ENCODE results near the gene MUC5B.

Gene MUC5B

GRCh38 chr11:1253103-1253485 lies 30.2 kb downstream of the MUC5B start:
- Histone ChIP-seq H3K9me3 (ENCODE audit: control insufficient read depth in 1 of 2, low read length in 2 of 2) (no peaks in the 10 kb centered on the region), H3K4me3 (ENCODE audit: low read depth in 1 of 2, low read length in 2 of 2) (no peak overlapping the region), H3K36me3 (ENCODE audit: control insufficient read depth in 1 of 2, insufficient read depth in 2 of 2, low read length in 2 of 2) (no peaks in the 10 kb centered on the region), H3K27ac (ENCODE audit: low read length) (no peak overlapping the region), H3K4me1 (ENCODE audit: control insufficient read depth in 1 of 2, insufficient read depth in 2 of 2, low read length in 2 of 2) (no peaks in the 10 kb centered on the region), H3K27me3 (ENCODE audit: low read depth, low read length) (no peaks in the 10 kb centered on the region)

GRCh38 chr11:1254086-1254648 lies 31.3 kb downstream of the MUC5B start:
- Histone ChIP-seq H3K36me3 (ENCODE audit: control insufficient read depth in 1 of 2, insufficient read depth in 2 of 2, low read length in 2 of 2) (no peaks in the 10 kb centered on the region), H3K9me3 (ENCODE audit: control insufficient read depth in 1 of 2, low read length in 2 of 2) (no peaks in the 10 kb centered on the region), H3K27me3 (ENCODE audit: low read depth, low read length) (no peaks in the 10 kb centered on the region), H3K27ac (ENCODE audit: low read length) (no peak overlapping the region), H3K4me3 (ENCODE audit: low read depth in 1 of 2, low read length in 2 of 2) (no peak overlapping the region), H3K4me1 (ENCODE audit: control insufficient read depth in 1 of 2, insufficient read depth in 2 of 2, low read length in 2 of 2) (no peaks in the 10 kb centered on the region)

- Histone ChIP-seq H3K4me3 (ENCODE audit: low read depth in 1 of 2, low read length in 2 of 2) (no peak overlapping the region), H3K9me3 (ENCODE audit: control insufficient read depth in 1 of 2, low read length in 2 of 2) (no peaks in the 10 kb centered on the region), H3K36me3 (ENCODE audit: control insufficient read depth in 1 of 2, insufficient read depth in 2 of 2, low read length in 2 of 2) (no peaks in the 10 kb centered on the region), H3K4me1 (ENCODE audit: control insufficient read depth in 1 of 2, insufficient read depth in 2 of 2, low read length in 2 of 2) (no peaks in the 10 kb centered on the region), H3K27ac (ENCODE audit: low read length) (no peak overlapping the region), H3K27me3 (ENCODE audit: low read depth, low read length) (no peaks in the 10 kb centered on the region)
These were observed 31.9 kb downstream of the MUC5B start for GRCh38 chr11:1254733-1255132.

- H3K36me3 ChIP-seq (ENCODE audit: control insufficient read depth in 1 of 2, insufficient read depth in 2 of 2, low read length in 2 of 2) = no peaks in the 10 kb centered on the region
These were observed 32.3 kb downstream of the MUC5B start for GRCh38 chr11:1255151-1255550.

GRCh38 chr11:1256257-1257045 lies 33.6 kb downstream of the MUC5B start:
- Histone ChIP-seq H3K9me3 (ENCODE audit: control insufficient read depth in 1 of 2, low read length in 2 of 2) (no peaks in the 10 kb centered on the region), H3K27ac (ENCODE audit: low read length) (no peak overlapping the region), H3K36me3 (ENCODE audit: control insufficient read depth in 1 of 2, insufficient read depth in 2 of 2, low read length in 2 of 2) (no peaks in the 10 kb centered on the region), H3K27me3 (ENCODE audit: low read depth, low read length) (no peaks in the 10 kb centered on the region), H3K4me1 (ENCODE audit: control insufficient read depth in 1 of 2, insufficient read depth in 2 of 2, low read length in 2 of 2) (peaks cover 0 to 1% of the 10 kb centered on the region in 2 donors), H3K4me3 (ENCODE audit: low read depth in 1 of 2, low read length in 2 of 2) (no peak overlapping the region)

More at GRCh38 chr11:1255151-1255550, 32.3 kb downstream of the MUC5B start:
- Histone ChIP-seq H3K9me3 (ENCODE audit: control insufficient read depth in 1 of 2, low read length in 2 of 2) (no peaks in the 10 kb centered on the region), H3K27me3 (ENCODE audit: low read depth, low read length) (no peaks in the 10 kb centered on the region), H3K4me1 (ENCODE audit: control insufficient read depth in 1 of 2, insufficient read depth in 2 of 2, low read length in 2 of 2) (no peaks in the 10 kb centered on the region), H3K4me3 (ENCODE audit: low read depth in 1 of 2, low read length in 2 of 2) (no peak overlapping the region), H3K27ac (ENCODE audit: low read length) (no peak overlapping the region)

GRCh38 chr11:1257366-1257765 lies 34.5 kb downstream of the MUC5B start:
- Histone ChIP-seq H3K4me3 (ENCODE audit: low read depth in 1 of 2, low read length in 2 of 2) (no peak overlapping the region), H3K36me3 (ENCODE audit: control insufficient read depth in 1 of 2, insufficient read depth in 2 of 2, low read length in 2 of 2) (no peaks in the 10 kb centered on the region), H3K9me3 (ENCODE audit: control insufficient read depth in 1 of 2, low read length in 2 of 2) (no peaks in the 10 kb centered on the region), H3K4me1 (ENCODE audit: control insufficient read depth in 1 of 2, insufficient read depth in 2 of 2, low read length in 2 of 2) (peaks cover 0 to 9% of the 10 kb centered on the region in 2 donors), H3K27me3 (ENCODE audit: low read depth, low read length) (no peaks in the 10 kb centered on the region), H3K27ac (ENCODE audit: low read length) (no peak overlapping the region)

- Histone ChIP-seq H3K4me1 (ENCODE audit: control insufficient read depth in 1 of 2, insufficient read depth in 2 of 2, low read length in 2 of 2) (peaks cover 1 to 13% of the 10 kb centered on the region in 2 donors), H3K4me3 (ENCODE audit: low read depth in 1 of 2, low read length in 2 of 2) (no peak overlapping the region), H3K9me3 (ENCODE audit: control insufficient read depth in 1 of 2, low read length in 2 of 2) (no peaks in the 10 kb centered on the region), H3K27ac (ENCODE audit: low read length) (no peak overlapping the region), H3K27me3 (ENCODE audit: low read depth, low read length) (no peaks in the 10 kb centered on the region), H3K36me3 (ENCODE audit: control insufficient read depth in 1 of 2, insufficient read depth in 2 of 2, low read length in 2 of 2) (no peaks in the 10 kb centered on the region)
These were observed 35.0 kb downstream of the MUC5B start for GRCh38 chr11:1257916-1258315.

GRCh38 chr11:1258401-1259075 lies 35.7 kb downstream of the MUC5B start:
- H3K9me3 ChIP-seq (ENCODE audit: control insufficient read depth in 1 of 2, low read length in 2 of 2) = no peaks in the 10 kb centered on the region
- no peak overlapping the region for H3K4me3 ChIP-seq (ENCODE audit: low read depth in 1 of 2, low read length in 2 of 2)
- peaks cover 4 to 18% of the 10 kb centered on the region in 2 donors for H3K4me1 ChIP-seq (ENCODE audit: control insufficient read depth in 1 of 2, insufficient read depth in 2 of 2, low read length in 2 of 2)
- no peaks in the 10 kb centered on the region for H3K36me3 ChIP-seq (ENCODE audit: control insufficient read depth in 1 of 2, insufficient read depth in 2 of 2, low read length in 2 of 2)
- no peak overlapping the region for H3K27ac ChIP-seq (ENCODE audit: low read length)
- H3K27me3 ChIP-seq (ENCODE audit: low read depth, low read length) = no peaks in the 10 kb centered on the region

GRCh38 chr11:1259076-1259461 lies 36.2 kb downstream of the MUC5B start:
- H3K4me1 ChIP-seq (ENCODE audit: control insufficient read depth in 1 of 2, insufficient read depth in 2 of 2, low read length in 2 of 2) = peaks cover 4 to 18% of the 10 kb centered on the region in 2 donors
- no peaks in the 10 kb centered on the region for H3K36me3 ChIP-seq (ENCODE audit: control insufficient read depth in 1 of 2, insufficient read depth in 2 of 2, low read length in 2 of 2)
- H3K27ac ChIP-seq (ENCODE audit: low read length) = no peak overlapping the region
- H3K27me3 ChIP-seq (ENCODE audit: low read depth, low read length) = no peaks in the 10 kb centered on the region
- H3K4me3 ChIP-seq (ENCODE audit: low read depth in 1 of 2, low read length in 2 of 2) = no peak overlapping the region
- H3K9me3 ChIP-seq (ENCODE audit: control insufficient read depth in 1 of 2, low read length in 2 of 2) = no peaks in the 10 kb centered on the region

- H3K27ac ChIP-seq (ENCODE audit: low read length) = no peak overlapping the region
- H3K36me3 ChIP-seq (ENCODE audit: control insufficient read depth in 1 of 2, insufficient read depth in 2 of 2, low read length in 2 of 2) = no peaks in the 10 kb centered on the region
- H3K27me3 ChIP-seq (ENCODE audit: low read depth, low read length) = no peaks in the 10 kb centered on the region
- H3K9me3 ChIP-seq (ENCODE audit: control insufficient read depth in 1 of 2, low read length in 2 of 2) = no peaks in the 10 kb centered on the region
- H3K4me1 ChIP-seq (ENCODE audit: control insufficient read depth in 1 of 2, insufficient read depth in 2 of 2, low read length in 2 of 2) = peaks cover 4 to 18% of the 10 kb centered on the region in 2 donors
- no peak overlapping the region for H3K4me3 ChIP-seq (ENCODE audit: low read depth in 1 of 2, low read length in 2 of 2)
These were observed 36.7 kb downstream of the MUC5B start for GRCh38 chr11:1259561-1259960.

GRCh38 chr11:1260023-1260501 lies 37.2 kb downstream of the MUC5B start:
- H3K9me3 ChIP-seq (ENCODE audit: control insufficient read depth in 1 of 2, low read length in 2 of 2) = no peaks in the 10 kb centered on the region
- no peak overlapping the region for H3K27ac ChIP-seq (ENCODE audit: low read length)

More at GRCh38 chr11:1260023-1260501, 37.2 kb downstream of the MUC5B start:
- Histone ChIP-seq H3K27me3 (ENCODE audit: low read depth, low read length) (no peaks in the 10 kb centered on the region), H3K36me3 (ENCODE audit: control insufficient read depth in 1 of 2, insufficient read depth in 2 of 2, low read length in 2 of 2) (no peaks in the 10 kb centered on the region), H3K4me3 (ENCODE audit: low read depth in 1 of 2, low read length in 2 of 2) (no peak overlapping the region), H3K4me1 (ENCODE audit: control insufficient read depth in 1 of 2, insufficient read depth in 2 of 2, low read length in 2 of 2) (peaks cover 4 to 18% of the 10 kb centered on the region in 2 donors)

All from muscle layer of duodenum (tissue), 2 donors.